ENCODE data around the gene NUDT2. TPM values are rescaled to one million over a fixed set of nuclear protein-coding genes. Genes with fewer than 3 reads are reported as not detected.
"Not testable (repeated sequence)": the region's sequence is repeated elsewhere in the genome, so short reads cannot be mapped to it uniquely, and the experiment has no call there.

NUDT2 gene
- total and polyA plus RNA-seq, 4 donors = 13.6 to 38.3 (median 22.3) TPM

GRCh38 chr9:34352957-34353356 lies 23.6 kb downstream of the NUDT2 start:
- ATAC-seq (ENCODE audit: low FRiP score); H3K27ac ChIP-seq (ENCODE audit: low read depth in 1 of 2, low read length in 2 of 2); H3K27me3 ChIP-seq (ENCODE audit: control insufficient read depth in 1 of 2, insufficient read depth in 2 of 2, low read length in 1 of 2); H3K4me3 ChIP-seq (ENCODE audit: low read length in 2 of 2); H3K9me3 ChIP-seq (ENCODE audit: control insufficient read depth, low read length); H3K36me3 ChIP-seq (ENCODE audit: control insufficient read depth in 1 of 2, insufficient read depth in 2 of 2, low read length in 1 of 2); intact Hi-C loops (cut with DNase I); DNase-seq; H3K4me1 ChIP-seq (ENCODE audit: control insufficient read depth in 1 of 2, insufficient read depth in 2 of 2, low read length in 2 of 2): not testable (repeated sequence)
- WGBS, 2 donors = 92 to 100% methylated on average over 1 of the region's 1 CpG

DNA sequence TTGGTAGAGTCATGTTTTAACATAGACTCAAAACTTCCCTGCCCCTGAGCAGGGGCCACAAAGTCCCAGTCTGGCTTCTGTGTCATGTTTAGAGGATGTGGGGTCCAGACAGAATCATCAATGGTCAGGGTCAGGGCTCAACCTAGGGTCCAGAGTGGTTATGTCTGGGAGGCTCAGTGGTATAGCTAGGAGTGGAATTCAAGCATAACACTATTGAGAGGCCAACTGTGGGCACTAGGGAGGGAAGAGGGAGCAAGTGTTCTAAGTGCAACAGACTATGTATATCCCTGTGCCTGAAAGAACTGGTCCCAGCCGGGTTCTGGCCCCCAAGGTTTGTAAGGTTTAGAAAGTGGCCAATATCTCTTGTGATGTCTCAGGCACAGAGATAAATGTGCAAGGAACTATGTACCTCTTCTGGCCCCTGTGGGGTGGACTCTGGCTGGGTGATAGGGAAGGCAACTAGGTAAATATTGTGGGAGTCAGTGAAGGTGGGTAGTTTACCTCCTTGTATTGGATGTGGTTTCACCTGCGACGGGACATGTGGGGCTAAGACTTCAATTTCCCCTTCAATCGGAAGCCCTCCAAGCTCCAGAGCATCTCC lies 33.3 kb downstream of the NUDT2 start:
- H3K27ac ChIP-seq (ENCODE audit: low read depth in 1 of 2, low read length in 2 of 2) = no peak overlapping the region
- H3K27me3 ChIP-seq (ENCODE audit: control insufficient read depth in 1 of 2, insufficient read depth in 2 of 2, low read length in 1 of 2) = no peaks in the 10 kb centered on the region
- 94 to 96% methylated on average over 4 of the region's 4 CpGs for WGBS, 2 donors
- H3K4me3 ChIP-seq (ENCODE audit: low read length in 2 of 2) = no peak overlapping the region
- no peak for DNase-seq
- no peaks in the 10 kb centered on the region for H3K9me3 ChIP-seq (ENCODE audit: control insufficient read depth, low read length)
- no peaks in the 10 kb centered on the region for H3K4me1 ChIP-seq (ENCODE audit: control insufficient read depth in 1 of 2, insufficient read depth in 2 of 2, low read length in 2 of 2)
- ATAC-seq (ENCODE audit: low FRiP score) = no peak
- intact Hi-C loops (cut with DNase I) = no loop called here
- no peaks in the 10 kb centered on the region for H3K36me3 ChIP-seq (ENCODE audit: control insufficient read depth in 1 of 2, insufficient read depth in 2 of 2, low read length in 1 of 2)

DNA sequence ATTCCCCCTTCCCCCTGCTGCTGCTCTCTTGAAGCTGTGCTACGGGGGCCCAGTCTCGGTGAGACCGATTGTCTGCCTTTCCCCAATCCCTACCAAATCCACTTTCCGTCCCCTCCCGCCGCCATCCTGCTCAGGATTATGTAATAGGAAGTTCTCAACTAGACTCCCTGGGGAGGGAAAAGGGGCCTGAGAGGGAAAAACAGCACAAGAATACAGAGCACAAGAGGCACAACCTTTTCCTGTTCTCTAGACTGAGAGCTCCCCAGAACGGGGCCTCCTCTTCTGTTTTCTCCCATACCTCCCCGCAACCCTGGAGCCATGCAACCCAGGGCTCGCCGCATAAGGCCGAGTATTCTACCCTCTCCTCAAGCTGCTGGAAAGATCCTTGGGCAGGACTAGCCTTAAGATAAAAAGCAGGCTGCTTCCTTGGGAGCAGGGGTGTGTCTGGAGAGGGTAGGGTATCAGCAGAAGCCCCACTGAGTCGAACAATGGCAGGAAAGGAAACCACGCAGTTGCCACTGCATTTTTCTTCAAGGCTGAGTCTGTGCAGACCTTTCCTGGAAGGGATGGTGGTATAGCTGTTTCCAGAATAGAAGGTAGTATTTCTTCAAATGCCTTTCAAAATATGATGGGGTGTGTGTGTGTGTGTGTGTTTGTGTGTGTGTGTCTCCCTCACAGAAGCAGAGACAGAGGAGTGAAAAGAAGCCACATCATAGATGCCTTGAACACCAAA lies 34.4 kb downstream of the NUDT2 start:
- ATAC-seq (ENCODE audit: low FRiP score) (peak; percentile 56), DNase-seq (no peak)
- Histone ChIP-seq H3K27ac (ENCODE audit: low read depth in 1 of 2, low read length in 2 of 2) (no peak overlapping the region), H3K36me3 (ENCODE audit: control insufficient read depth in 1 of 2, insufficient read depth in 2 of 2, low read length in 1 of 2) (no peaks in the 10 kb centered on the region), H3K9me3 (ENCODE audit: control insufficient read depth, low read length) (no peaks in the 10 kb centered on the region), H3K4me3 (ENCODE audit: low read length in 2 of 2) (no peak overlapping the region), H3K4me1 (ENCODE audit: control insufficient read depth in 1 of 2, insufficient read depth in 2 of 2, low read length in 2 of 2) (no peaks in the 10 kb centered on the region), H3K27me3 (ENCODE audit: control insufficient read depth in 1 of 2, insufficient read depth in 2 of 2, low read length in 1 of 2) (no peaks in the 10 kb centered on the region)
- intact Hi-C loops (cut with DNase I) = no loop called here
- 78 to 79% methylated on average over 13 of the region's 13 CpGs for WGBS, 2 donors

DNA sequence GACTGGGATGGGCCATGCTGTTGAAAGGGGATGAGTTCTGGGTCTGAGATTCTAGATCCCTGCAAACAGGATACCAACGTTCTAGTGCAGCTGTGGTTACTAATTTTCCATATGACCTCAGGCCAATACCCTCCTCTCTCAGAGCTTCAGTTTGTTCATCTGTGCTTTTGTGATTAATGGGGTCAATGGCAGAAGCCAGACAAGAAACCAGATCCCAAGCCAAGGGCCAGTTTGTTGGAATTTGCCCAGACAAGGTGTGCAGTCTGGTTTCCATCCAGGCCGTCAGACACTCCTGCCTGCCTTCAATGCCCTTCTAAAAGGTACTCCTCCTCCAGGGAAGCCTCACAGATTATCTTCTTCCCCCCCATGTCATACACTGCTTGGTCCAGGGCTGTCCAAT lies 35.9 kb downstream of the NUDT2 start:
- Histone ChIP-seq H3K4me1 (ENCODE audit: control insufficient read depth in 1 of 2, insufficient read depth in 2 of 2, low read length in 2 of 2) (no peaks in the 10 kb centered on the region), H3K36me3 (ENCODE audit: control insufficient read depth in 1 of 2, insufficient read depth in 2 of 2, low read length in 1 of 2) (no peaks in the 10 kb centered on the region), H3K9me3 (ENCODE audit: control insufficient read depth, low read length) (no peaks in the 10 kb centered on the region), H3K27ac (ENCODE audit: low read depth in 1 of 2, low read length in 2 of 2) (no peak overlapping the region), H3K27me3 (ENCODE audit: control insufficient read depth in 1 of 2, insufficient read depth in 2 of 2, low read length in 1 of 2) (no peaks in the 10 kb centered on the region), H3K4me3 (ENCODE audit: low read length in 2 of 2) (no peak overlapping the region)
- DNase-seq (no peak), ATAC-seq (ENCODE audit: low FRiP score) (no peak)
- 67 to 72% methylated on average over 2 of the region's 2 CpGs for WGBS, 2 donors
- intact Hi-C loops (cut with DNase I) = no loop called here

GRCh38 chr9:34366365-34366764 lies 37.0 kb downstream of the NUDT2 start:
- intact Hi-C loops (cut with DNase I) = no loop called here
- no peak overlapping the region for H3K27ac ChIP-seq (ENCODE audit: low read depth in 1 of 2, low read length in 2 of 2)
- H3K36me3 ChIP-seq (ENCODE audit: control insufficient read depth in 1 of 2, insufficient read depth in 2 of 2, low read length in 1 of 2) = peaks cover 0 to 2% of the 10 kb centered on the region in 2 donors
- H3K4me3 ChIP-seq (ENCODE audit: low read length in 2 of 2) = no peak overlapping the region
- H3K9me3 ChIP-seq (ENCODE audit: control insufficient read depth, low read length) = no peaks in the 10 kb centered on the region
- WGBS, 2 donors = 88 to 95% methylated on average over 2 of the region's 2 CpGs
- DNase-seq (no peak), ATAC-seq (ENCODE audit: low FRiP score) (no peak)
- H3K27me3 ChIP-seq (ENCODE audit: control insufficient read depth in 1 of 2, insufficient read depth in 2 of 2, low read length in 1 of 2) = no peaks in the 10 kb centered on the region
- no peaks in the 10 kb centered on the region for H3K4me1 ChIP-seq (ENCODE audit: control insufficient read depth in 1 of 2, insufficient read depth in 2 of 2, low read length in 2 of 2)

GRCh38 chr9:34367751-34368410 lies 38.5 kb downstream of the NUDT2 start:
- H3K27me3 ChIP-seq (ENCODE audit: control insufficient read depth in 1 of 2, insufficient read depth in 2 of 2, low read length in 1 of 2); DNase-seq; H3K9me3 ChIP-seq (ENCODE audit: control insufficient read depth, low read length); H3K36me3 ChIP-seq (ENCODE audit: control insufficient read depth in 1 of 2, insufficient read depth in 2 of 2, low read length in 1 of 2); intact Hi-C loops (cut with DNase I); H3K4me3 ChIP-seq (ENCODE audit: low read length in 2 of 2); H3K27ac ChIP-seq (ENCODE audit: low read depth in 1 of 2, low read length in 2 of 2); H3K4me1 ChIP-seq (ENCODE audit: control insufficient read depth in 1 of 2, insufficient read depth in 2 of 2, low read length in 2 of 2); ATAC-seq (ENCODE audit: low FRiP score): not testable (repeated sequence)
- 96 to 98% methylated on average over 3 of the region's 3 CpGs for WGBS, 2 donors

- H3K4me1 ChIP-seq (ENCODE audit: control insufficient read depth in 1 of 2, insufficient read depth in 2 of 2, low read length in 2 of 2); H3K9me3 ChIP-seq (ENCODE audit: control insufficient read depth, low read length); H3K27ac ChIP-seq (ENCODE audit: low read depth in 1 of 2, low read length in 2 of 2); ATAC-seq (ENCODE audit: low FRiP score); H3K4me3 ChIP-seq (ENCODE audit: low read length in 2 of 2); H3K27me3 ChIP-seq (ENCODE audit: control insufficient read depth in 1 of 2, insufficient read depth in 2 of 2, low read length in 1 of 2); DNase-seq; intact Hi-C loops (cut with DNase I); H3K36me3 ChIP-seq (ENCODE audit: control insufficient read depth in 1 of 2, insufficient read depth in 2 of 2, low read length in 1 of 2): not testable (repeated sequence)
- 95 to 97% methylated on average over 5 of the region's 5 CpGs for WGBS, 2 donors
Observed at GRCh38 chr9:34368796-34369195, 39.4 kb downstream of the NUDT2 start.

GRCh38 chr9:34369636-34370035 lies 40.3 kb downstream of the NUDT2 start:
- Histone ChIP-seq H3K4me1 (ENCODE audit: control insufficient read depth in 1 of 2, insufficient read depth in 2 of 2, low read length in 2 of 2) (no peaks in the 10 kb centered on the region), H3K9me3 (ENCODE audit: control insufficient read depth, low read length) (no peaks in the 10 kb centered on the region), H3K27ac (ENCODE audit: low read depth in 1 of 2, low read length in 2 of 2) (no peak overlapping the region), H3K4me3 (ENCODE audit: low read length in 2 of 2) (no peak overlapping the region), H3K27me3 (ENCODE audit: control insufficient read depth in 1 of 2, insufficient read depth in 2 of 2, low read length in 1 of 2) (no peaks in the 10 kb centered on the region), H3K36me3 (ENCODE audit: control insufficient read depth in 1 of 2, insufficient read depth in 2 of 2, low read length in 1 of 2) (peaks cover 0 to 2% of the 10 kb centered on the region in 2 donors)
- ATAC-seq (ENCODE audit: low FRiP score) (no peak), DNase-seq (no peak)
- intact Hi-C loops (cut with DNase I) = no loop called here
- WGBS, 2 donors = 93 to 94% methylated on average over 4 of the region's 4 CpGs
